H9 (cell line): ENCODE results near the gene TNXB. TPM values are rescaled to one million over a fixed set of nuclear protein-coding genes. Genes with fewer than 3 reads are reported as not detected.
A peak's percentile ranks its signal among the peaks of the same experiment; 100 is the strongest.
"Not testable (repeated sequence)": the region's sequence is repeated elsewhere in the genome, so short reads cannot be mapped to it uniquely, and the experiment has no call there.

ENCODE experiments used
- DNase-seq: peaks from one replicate; pipeline ENCODE4 v3.0.0-alpha.2; 2017
- H2AFZ ChIP-seq: one replicate; pipeline ENCODE4 v1.6.1; 2013; ENCODE audit warnings: mild to moderate bottlenecking, low read length, control low read depth, moderate library complexity
- H2AK5ac ChIP-seq: 2 replicates; pipeline ENCODE4 v1.6.1; 2013; ENCODE audit warnings: low read length, control low read depth, mixed read lengths; ENCODE audit not compliant: insufficient read length
- H2BK120ac ChIP-seq: one replicate; pipeline ENCODE4 v1.6.1; 2013; ENCODE audit warnings: low read depth, mild to moderate bottlenecking, low read length, control low read depth, inconsistent platforms; ENCODE audit not compliant: poor library complexity, severe bottlenecking
- H2BK12ac ChIP-seq: 2 replicates; pipeline ENCODE4 v1.6.1; 2013; ENCODE audit warnings: low read length, control low read depth, mixed read lengths, low read depth; ENCODE audit not compliant: insufficient read length
- H2BK15ac ChIP-seq: 2 replicates; pipeline ENCODE4 v1.6.1; 2013; ENCODE audit warnings: low read depth, low read length, control low read depth
- H2BK20ac ChIP-seq: one replicate; pipeline ENCODE4 v1.6.1; 2013; ENCODE audit warnings: low read depth, mild to moderate bottlenecking, low read length, control low read depth, inconsistent platforms; ENCODE audit not compliant: poor library complexity, severe bottlenecking
- H2BK5ac ChIP-seq: 2 replicates; pipeline ENCODE4 v1.6.1; 2013; ENCODE audit warnings: low read length, control low read depth, mixed read lengths; ENCODE audit not compliant: insufficient read length
- H3K14ac ChIP-seq: 2 replicates; pipeline ENCODE4 v1.6.1; 2013; ENCODE audit warnings: low read length, control low read depth; ENCODE audit not compliant: insufficient read depth
- H3K18ac ChIP-seq: 2 replicates; pipeline ENCODE4 v1.6.1; 2013; ENCODE audit warnings: low read depth, mild to moderate bottlenecking, mixed read lengths, low read length, control low read depth; ENCODE audit not compliant: insufficient read length
- H3K23ac ChIP-seq: 2 replicates; pipeline ENCODE4 v1.6.1; 2013; ENCODE audit warnings: low read length, control low read depth, mixed read lengths, low read depth; ENCODE audit not compliant: insufficient read length
- H3K23me2 ChIP-seq: 2 replicates; pipeline ENCODE4 v1.6.1; 2013; ENCODE audit warnings: low read depth, mild to moderate bottlenecking, mixed read lengths, low read length, control low read depth; ENCODE audit not compliant: insufficient read length, poor library complexity, severe bottlenecking
- H3K27ac ChIP-seq: 2 replicates; pipeline ENCODE4 v1.5.1; 2013; ENCODE audit warnings: low read length, control low read depth, mixed read lengths, low read depth; ENCODE audit not compliant: insufficient read length
- H3K27me3 ChIP-seq: 2 replicates; pipeline ENCODE4 v1.6.1; 2013; ENCODE audit warnings: low read length, control low read depth, inconsistent platforms; ENCODE audit not compliant: insufficient read depth
- H3K4ac ChIP-seq: 2 replicates; pipeline ENCODE4 v1.6.1; 2013; ENCODE audit warnings: low read depth, mild to moderate bottlenecking, control low read depth, inconsistent platforms, low read length, moderate library complexity
- H3K4me1 ChIP-seq: 2 replicates; pipeline ENCODE4 v1.6.1; 2013; ENCODE audit warnings: low read length, control low read depth, inconsistent platforms; ENCODE audit not compliant: insufficient read depth
- H3K4me2 ChIP-seq: 2 replicates; pipeline ENCODE4 v1.6.1; 2013; ENCODE audit warnings: low read length, control low read depth, mixed read lengths; ENCODE audit not compliant: insufficient read length, insufficient read depth
- H3K56ac ChIP-seq: 2 replicates; pipeline ENCODE4 v1.6.1; 2013; ENCODE audit warnings: low read depth, mild to moderate bottlenecking, mixed read lengths, low read length, control low read depth; ENCODE audit not compliant: insufficient read length
- H3K79me1 ChIP-seq: 2 replicates; pipeline ENCODE4 v1.6.1; 2013; ENCODE audit warnings: low read depth, mild to moderate bottlenecking, moderate library complexity, low read length, control low read depth, inconsistent platforms; ENCODE audit not compliant: insufficient read depth, poor library complexity, severe bottlenecking
- H3K79me2 ChIP-seq: 2 replicates; pipeline ENCODE4 v1.6.1; 2013; ENCODE audit warnings: low read length, control low read depth, inconsistent platforms; ENCODE audit not compliant: insufficient read depth
- H3K9ac ChIP-seq: 2 replicates; pipeline ENCODE4 v1.6.1; 2013; ENCODE audit warnings: low read length, control low read depth, mixed read lengths; ENCODE audit not compliant: insufficient read length; ENCODE audit errors: extremely low read depth
- H3K9me3 ChIP-seq: one replicate; pipeline ENCODE4 v1.6.1; 2013; ENCODE audit warnings: low read depth, low read length, inconsistent platforms; ENCODE audit not compliant: control insufficient read depth
- H3T11ph ChIP-seq: one replicate; pipeline ENCODE4 v1.6.1; 2013; ENCODE audit warnings: mild to moderate bottlenecking, low read length, control low read depth, inconsistent platforms
- H4K20me1 ChIP-seq: one replicate; pipeline ENCODE4 v1.6.1; 2013; ENCODE audit not compliant: control insufficient read depth, insufficient read length, insufficient read depth
- H4K5ac ChIP-seq: 2 replicates; pipeline ENCODE4 v1.6.1; 2013; ENCODE audit warnings: low read depth, mild to moderate bottlenecking, mixed read lengths, low read length, control low read depth; ENCODE audit not compliant: insufficient read length
- H4K8ac ChIP-seq: replicated peaks from 2 replicates; pipeline ENCODE4 v1.6.1; 2013; ENCODE audit warnings: low read length, control low read depth, mixed read lengths, low read depth; ENCODE audit not compliant: insufficient read length
- H4K91ac ChIP-seq: 2 replicates; pipeline ENCODE4 v1.6.1; 2013; ENCODE audit warnings: low read depth, mild to moderate bottlenecking, moderate library complexity, mixed read lengths, low read length, control low read depth; ENCODE audit not compliant: insufficient read length
- H3K27ac Mint-ChIP-seq, 3 experiments: 2 replicates in 2 of 3; 3 replicates in 1 of 3; pipeline ENCODE4 v1.8.0; 2020 to 2021; ENCODE audit warnings: mixed read lengths in 3 of 3, mild to moderate bottlenecking in 1 of 3, moderate library complexity in 1 of 3
- H3K27me3 Mint-ChIP-seq: 2 replicates; pipeline ENCODE4 v1.8.0; 2021; ENCODE audit warnings: low read depth, mild to moderate bottlenecking, moderate library complexity, mixed read lengths
- H3K36me3 Mint-ChIP-seq, 3 experiments: 2 replicates in 2 of 3; 3 replicates in 1 of 3; pipeline ENCODE4 v1.8.0; 2020 to 2021; ENCODE audit warnings: low read depth in 3 of 3, mixed read lengths in 3 of 3; ENCODE audit not compliant: insufficient read depth in 1 of 3
- H3K4me1 Mint-ChIP-seq, 2 experiments: 2 replicates each; pipeline ENCODE4 v1.8.0; 2020; ENCODE audit warnings: mixed read lengths in 2 of 2
- H3K4me3 Mint-ChIP-seq, 2 experiments: 2 replicates in 1 of 2; 3 replicates in 1 of 2; pipeline ENCODE4 v1.8.0; 2020 to 2021; ENCODE audit warnings: mild to moderate bottlenecking in 2 of 2, mixed read lengths in 2 of 2, moderate library complexity in 1 of 2
- H3K9me3 Mint-ChIP-seq, 2 experiments: 2 replicates in 1 of 2; 3 replicates in 1 of 2; pipeline ENCODE4 v1.8.0; 2020; ENCODE audit warnings: mild to moderate bottlenecking in 2 of 2, mixed read lengths in 2 of 2, moderate library complexity in 1 of 2
- WGBS: extraction: QIAGEN DNeasy Blood & Tissue Kit; methylation state at CpG from one replicate; pipeline ENCODE4 v1.1.7; 2013; ENCODE audit warnings: missing lambda C conversion rate, low lambda C conversion rate, mixed read lengths; ENCODE audit not compliant: insufficient read length; ENCODE audit errors: extremely low coverage; 5-methylcytosine and 5-hydroxymethylcytosine counted together
- total RNA-seq: library from RNA; stranded (reverse); gene quantifications from 2 replicates; pipeline ENCODE4 v1.2.1, GENCODE V29; 2021

The TNXB gene
- total RNA-seq, 1 experiment from 2014 or later, result 5.0 TPM

DNA sequence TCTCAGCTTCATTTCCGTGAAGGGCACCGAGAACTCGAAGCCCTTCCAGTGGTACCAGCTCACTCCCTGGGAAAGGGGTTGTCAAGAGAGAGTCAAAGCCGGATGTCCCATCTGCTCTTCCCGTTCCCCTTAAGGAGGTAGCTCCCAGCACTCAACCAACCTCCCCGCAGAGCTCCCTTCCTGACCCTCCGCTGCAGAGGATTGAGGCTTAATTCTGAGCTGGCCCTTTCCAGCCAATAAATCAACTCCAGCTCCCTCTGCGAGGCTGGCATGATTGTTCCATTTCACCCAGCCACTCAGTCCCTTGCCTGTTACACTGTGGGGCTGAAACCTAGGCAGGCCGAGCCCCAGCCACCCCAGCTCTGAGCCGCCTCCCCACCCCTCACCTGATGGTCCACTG lies 67.8 kb downstream of the TNXB start:
- H2BK120ac ChIP-seq, H3K9me3 ChIP-seq, H2BK15ac ChIP-seq, H3K36me3 Mint-ChIP-seq, H3K27me3 Mint-ChIP-seq, H3K4me1 Mint-ChIP-seq, H2BK12ac ChIP-seq, H4K5ac ChIP-seq, H3K4me1 ChIP-seq, H3K27me3 ChIP-seq, H3K23me2 ChIP-seq, H2BK5ac ChIP-seq, H3K14ac ChIP-seq, H4K8ac ChIP-seq, H3K27ac Mint-ChIP-seq, H2AK5ac ChIP-seq, H3K79me1 ChIP-seq, H3K56ac ChIP-seq, H3K4me2 ChIP-seq, H3K9me3 Mint-ChIP-seq, H3K4me3 Mint-ChIP-seq, H4K20me1 ChIP-seq, H3K9ac ChIP-seq, H3K18ac ChIP-seq, H4K91ac ChIP-seq, H3K4ac ChIP-seq, H2BK20ac ChIP-seq, H3K27ac ChIP-seq, H2AFZ ChIP-seq, H3K79me2 ChIP-seq, H3T11ph ChIP-seq, H3K23ac ChIP-seq: not testable (repeated sequence)
- peak; percentile 15 for DNase-seq
- WGBS, result no CpG with 5 or more reads among the region's 10 CpGs

DNA sequence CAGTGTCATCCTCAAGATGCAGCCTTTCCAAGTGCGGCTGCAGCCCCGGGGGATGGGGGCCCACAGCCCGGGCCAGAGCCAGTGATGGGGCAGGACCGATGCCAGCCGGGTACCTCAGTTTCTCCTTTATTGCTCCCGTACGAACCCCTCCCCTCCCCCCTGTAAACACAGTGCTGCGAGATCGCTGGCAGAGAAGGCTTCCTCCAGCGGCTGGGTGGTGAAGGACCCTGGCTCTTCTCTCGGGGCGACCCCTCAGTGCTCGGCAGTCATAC lies 68.2 kb downstream of the TNXB start:
- not testable (repeated sequence) for H3K14ac ChIP-seq, H3K36me3 Mint-ChIP-seq, H3K9me3 ChIP-seq, H2BK120ac ChIP-seq, H3K4ac ChIP-seq, H3K56ac ChIP-seq, H3T11ph ChIP-seq, DNase-seq, H3K18ac ChIP-seq, H2AK5ac ChIP-seq, H3K27ac ChIP-seq, H3K9me3 Mint-ChIP-seq, H3K23me2 ChIP-seq, H3K79me1 ChIP-seq, H3K27me3 ChIP-seq, H3K9ac ChIP-seq, H4K5ac ChIP-seq, H2AFZ ChIP-seq, H2BK5ac ChIP-seq, H4K8ac ChIP-seq, H2BK12ac ChIP-seq, H3K23ac ChIP-seq, H3K4me3 Mint-ChIP-seq, H3K27me3 Mint-ChIP-seq, H4K20me1 ChIP-seq, H3K27ac Mint-ChIP-seq, H3K79me2 ChIP-seq, H3K4me1 ChIP-seq, H2BK15ac ChIP-seq, H2BK20ac ChIP-seq, H3K4me2 ChIP-seq, H3K4me1 Mint-ChIP-seq, H4K91ac ChIP-seq
- WGBS, result no CpG with 5 or more reads among the region's 13 CpGs
